ENCODE results near the gene GRM7.

DNA sequence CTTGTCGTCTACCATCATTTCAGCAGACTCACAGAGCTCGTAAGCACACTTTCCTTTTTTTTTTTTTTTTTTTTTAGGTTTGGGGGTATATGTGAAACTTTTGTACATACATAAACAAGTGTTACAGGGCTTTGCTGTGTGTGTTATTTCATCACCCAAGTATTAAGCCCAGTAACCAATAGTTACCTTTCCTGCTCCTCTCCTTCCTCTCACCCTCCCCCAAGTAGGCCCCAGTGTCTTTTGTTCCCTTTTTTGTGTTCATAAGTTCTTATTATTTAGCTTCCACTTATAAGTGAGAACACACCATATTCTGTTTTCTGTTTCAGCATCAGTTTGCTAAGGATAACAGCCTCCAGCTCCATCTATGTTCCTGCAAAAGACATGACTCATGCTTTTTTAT lies 746.8 kb downstream of the GRM7 start:
- TF ChIP-seq, protein P1, sequence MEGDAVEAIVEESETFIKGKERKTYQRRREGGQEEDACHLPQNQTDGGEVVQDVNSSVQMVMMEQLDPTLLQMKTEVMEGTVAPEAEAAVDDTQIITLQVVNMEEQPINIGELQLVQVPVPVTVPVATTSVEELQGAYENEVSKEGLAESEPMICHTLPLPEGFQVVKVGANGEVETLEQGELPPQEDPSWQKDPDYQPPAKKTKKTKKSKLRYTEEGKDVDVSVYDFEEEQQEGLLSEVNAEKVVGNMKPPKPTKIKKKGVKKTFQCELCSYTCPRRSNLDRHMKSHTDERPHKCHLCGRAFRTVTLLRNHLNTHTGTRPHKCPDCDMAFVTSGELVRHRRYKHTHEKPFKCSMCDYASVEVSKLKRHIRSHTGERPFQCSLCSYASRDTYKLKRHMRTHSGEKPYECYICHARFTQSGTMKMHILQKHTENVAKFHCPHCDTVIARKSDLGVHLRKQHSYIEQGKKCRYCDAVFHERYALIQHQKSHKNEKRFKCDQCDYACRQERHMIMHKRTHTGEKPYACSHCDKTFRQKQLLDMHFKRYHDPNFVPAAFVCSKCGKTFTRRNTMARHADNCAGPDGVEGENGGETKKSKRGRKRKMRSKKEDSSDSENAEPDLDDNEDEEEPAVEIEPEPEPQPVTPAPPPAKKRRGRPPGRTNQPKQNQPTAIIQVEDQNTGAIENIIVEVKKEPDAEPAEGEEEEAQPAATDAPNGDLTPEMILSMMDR (IDR thresholded peaks at IDR 0.05; ENCODE audit: poor library complexity), result no peak
- TF ChIP-seq EZH2 (IDR thresholded peaks at IDR 0.05; ENCODE audit: borderline replicate concordance), result no peak
- TF ChIP-seq EZH2phosphoT487 (IDR thresholded peaks at IDR 0.05; ENCODE audit: low read depth, severe bottlenecking, unreplicated experiment), result no peak
